ENCODE measurements around the gene DLG5. TPM values are rescaled to one million over a fixed set of nuclear protein-coding genes. Genes with fewer than 3 reads are reported as not detected.
"Not testable (repeated sequence)": the region's sequence is repeated elsewhere in the genome, so short reads cannot be mapped to it uniquely, and the experiment has no call there.

Gene DLG5
- total and polyA plus RNA-seq, 4 donors, result 6.6 to 33.2 (median 15.8) TPM

DNA sequence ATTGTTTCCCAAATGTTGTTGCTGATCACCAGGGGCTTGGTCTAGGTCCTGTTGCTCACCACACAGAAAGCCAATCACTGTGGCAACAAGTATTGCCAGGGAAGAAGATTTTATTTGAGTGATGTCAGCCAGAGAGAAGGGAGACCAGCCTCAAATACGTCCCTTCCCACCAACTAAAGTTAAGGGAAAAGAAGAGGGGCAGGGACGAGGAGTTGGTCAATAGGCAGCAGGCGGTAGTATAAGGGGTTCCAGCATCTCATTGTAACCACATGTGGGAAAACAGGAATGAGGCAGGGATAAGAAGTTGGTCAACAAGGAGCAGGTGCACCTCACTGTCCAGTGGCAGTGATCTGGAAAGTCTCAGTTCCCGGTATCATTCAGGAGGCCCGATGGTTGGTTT lies 150.1 kb downstream of the DLG5 start:
- Histone ChIP-seq H3K4me3 (no peak overlapping the region), H3K9ac (ENCODE audit: insufficient read depth in 1 of 2, low read length in 2 of 2) (no peak overlapping the region), H3K9me3 (ENCODE audit: control insufficient read depth in 4 of 4, insufficient read depth in 3 of 4, low read length in 3 of 4) (peaks cover 0 to 10% (median 4%) of the 10 kb centered on the region in 4 donors), H3K4me1 (ENCODE audit: control insufficient read depth in 5 of 5, insufficient read depth in 5 of 5, low read length in 5 of 5) (no peaks in the 10 kb centered on the region), H3K27ac (ENCODE audit: low read depth in 1 of 2, low read length in 1 of 2) (no peak overlapping the region), H3K27me3 (ENCODE audit: control insufficient read depth in 3 of 3, insufficient read depth in 3 of 3, low read length in 2 of 3) (no peaks in the 10 kb centered on the region), H3K36me3 (ENCODE audit: control insufficient read depth in 4 of 4, insufficient read depth in 4 of 4, low read length in 4 of 4) (peaks cover 0 to 5% (median 2%) of the 10 kb centered on the region in 4 donors)
- TF ChIP-seq, protein P1, sequence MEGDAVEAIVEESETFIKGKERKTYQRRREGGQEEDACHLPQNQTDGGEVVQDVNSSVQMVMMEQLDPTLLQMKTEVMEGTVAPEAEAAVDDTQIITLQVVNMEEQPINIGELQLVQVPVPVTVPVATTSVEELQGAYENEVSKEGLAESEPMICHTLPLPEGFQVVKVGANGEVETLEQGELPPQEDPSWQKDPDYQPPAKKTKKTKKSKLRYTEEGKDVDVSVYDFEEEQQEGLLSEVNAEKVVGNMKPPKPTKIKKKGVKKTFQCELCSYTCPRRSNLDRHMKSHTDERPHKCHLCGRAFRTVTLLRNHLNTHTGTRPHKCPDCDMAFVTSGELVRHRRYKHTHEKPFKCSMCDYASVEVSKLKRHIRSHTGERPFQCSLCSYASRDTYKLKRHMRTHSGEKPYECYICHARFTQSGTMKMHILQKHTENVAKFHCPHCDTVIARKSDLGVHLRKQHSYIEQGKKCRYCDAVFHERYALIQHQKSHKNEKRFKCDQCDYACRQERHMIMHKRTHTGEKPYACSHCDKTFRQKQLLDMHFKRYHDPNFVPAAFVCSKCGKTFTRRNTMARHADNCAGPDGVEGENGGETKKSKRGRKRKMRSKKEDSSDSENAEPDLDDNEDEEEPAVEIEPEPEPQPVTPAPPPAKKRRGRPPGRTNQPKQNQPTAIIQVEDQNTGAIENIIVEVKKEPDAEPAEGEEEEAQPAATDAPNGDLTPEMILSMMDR (IDR thresholded peaks at IDR 0.05; ENCODE audit: control extremely low read depth, extremely low read depth), result no peak
- ATAC-seq (ENCODE audit: insufficient read depth, low FRiP score) (no peak), DNase-seq (no peak)
- 88 to 97% methylated on average over 5 of the region's 5 CpGs for WGBS, 2 donors

DNA sequence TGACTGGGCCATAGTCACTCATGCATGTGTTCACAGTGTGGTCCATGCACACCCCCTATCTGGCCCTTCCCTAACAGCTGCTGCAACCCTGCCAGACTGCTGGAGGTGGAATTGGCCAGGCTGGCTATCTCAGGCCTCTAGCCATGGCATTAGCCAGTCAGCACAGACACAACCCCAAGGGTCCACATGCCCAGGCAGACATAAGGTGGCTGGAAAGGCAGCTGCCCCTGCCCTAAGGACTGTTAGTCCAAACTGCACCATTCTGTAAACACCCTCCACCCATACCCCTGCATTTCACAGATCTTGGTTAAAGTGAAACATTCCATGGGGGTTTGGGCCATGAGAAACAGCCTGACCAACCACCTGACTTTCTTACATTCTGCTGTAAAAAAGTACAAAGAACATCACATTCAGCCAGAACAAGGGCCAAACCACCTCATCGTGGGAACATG lies 151.6 kb downstream of the DLG5 start:
- Histone ChIP-seq H3K4me1 (ENCODE audit: control insufficient read depth in 5 of 5, insufficient read depth in 5 of 5, low read length in 5 of 5) (no peaks in the 10 kb centered on the region), H3K36me3 (ENCODE audit: control insufficient read depth in 4 of 4, insufficient read depth in 4 of 4, low read length in 4 of 4) (no peaks in the 10 kb centered on the region), H3K27me3 (ENCODE audit: control insufficient read depth in 3 of 3, insufficient read depth in 3 of 3, low read length in 2 of 3) (no peaks in the 10 kb centered on the region), H3K9ac (ENCODE audit: insufficient read depth in 1 of 2, low read length in 2 of 2) (no peak overlapping the region), H3K27ac (ENCODE audit: low read depth in 1 of 2, low read length in 1 of 2) (no peak overlapping the region), H3K9me3 (ENCODE audit: control insufficient read depth in 4 of 4, insufficient read depth in 3 of 4, low read length in 3 of 4) (peaks cover 0 to 8% (median 4%) of the 10 kb centered on the region in 4 donors), H3K4me3 (no peak overlapping the region)
- DNase-seq (no peak), ATAC-seq (ENCODE audit: insufficient read depth, low FRiP score) (no peak)
- WGBS, 2 donors, result 82 to 90% methylated on average over 1 of the region's 1 CpG
- TF ChIP-seq, protein P1 (IDR thresholded peaks at IDR 0.05; ENCODE audit: control extremely low read depth, extremely low read depth), result no peak

DNA sequence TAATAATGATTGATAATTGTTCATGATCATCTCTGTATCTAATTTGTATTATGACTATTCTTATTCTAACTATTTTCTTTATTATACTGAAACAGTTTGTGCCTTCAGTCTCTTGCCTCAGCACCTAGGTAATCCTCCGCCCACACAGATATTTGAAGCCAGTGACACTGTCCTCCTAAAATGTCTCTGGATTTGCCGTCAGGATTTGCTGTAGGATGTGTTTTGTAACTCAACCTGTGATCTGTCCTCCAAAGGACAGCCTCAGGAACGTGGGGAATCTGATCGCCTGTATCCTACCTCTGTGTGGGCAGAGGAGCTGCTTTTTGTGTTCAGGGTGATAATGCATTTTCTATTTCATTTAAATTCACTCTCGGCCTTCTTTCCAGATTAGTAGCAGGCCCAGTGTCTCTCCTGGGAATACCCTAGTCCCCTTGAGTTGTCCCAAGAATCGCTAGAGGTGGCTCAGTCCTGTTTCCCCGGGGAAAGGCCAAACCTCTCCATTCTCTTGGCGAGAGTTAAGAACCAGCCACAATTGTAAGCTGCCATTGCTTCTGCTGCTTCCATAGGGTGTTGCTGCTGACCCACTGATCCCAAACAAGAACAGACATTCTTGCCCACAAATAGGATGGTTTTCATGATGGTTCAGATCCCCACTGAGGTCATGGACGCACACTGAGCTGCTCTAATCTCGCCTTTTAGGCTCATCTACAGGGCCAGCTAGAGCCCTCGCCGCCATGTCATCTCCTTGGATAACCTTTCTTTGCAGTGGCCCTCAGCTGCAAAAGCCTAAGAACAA lies 152.7 kb downstream of the DLG5 start:
- Histone ChIP-seq H3K36me3 (ENCODE audit: control insufficient read depth in 4 of 4, insufficient read depth in 4 of 4, low read length in 4 of 4) (no peaks in the 10 kb centered on the region), H3K4me1 (ENCODE audit: control insufficient read depth in 5 of 5, insufficient read depth in 5 of 5, low read length in 5 of 5) (no peaks in the 10 kb centered on the region), H3K27ac (ENCODE audit: low read depth in 1 of 2, low read length in 1 of 2) (no peak overlapping the region), H3K9me3 (ENCODE audit: control insufficient read depth in 4 of 4, insufficient read depth in 3 of 4, low read length in 3 of 4) (peaks cover 0 to 8% (median 4%) of the 10 kb centered on the region in 4 donors), H3K27me3 (ENCODE audit: control insufficient read depth in 3 of 3, insufficient read depth in 3 of 3, low read length in 2 of 3) (no peaks in the 10 kb centered on the region), H3K4me3 (no peak overlapping the region), H3K9ac (ENCODE audit: insufficient read depth in 1 of 2, low read length in 2 of 2) (no peak overlapping the region)
- TF ChIP-seq, protein P1 (IDR thresholded peaks at IDR 0.05; ENCODE audit: control extremely low read depth, extremely low read depth), result no peak
- DNase-seq (no peak), ATAC-seq (ENCODE audit: insufficient read depth, low FRiP score) (no peak)
- WGBS, 2 donors, result 89 to 96% methylated on average over 12 of the region's 12 CpGs

DNA sequence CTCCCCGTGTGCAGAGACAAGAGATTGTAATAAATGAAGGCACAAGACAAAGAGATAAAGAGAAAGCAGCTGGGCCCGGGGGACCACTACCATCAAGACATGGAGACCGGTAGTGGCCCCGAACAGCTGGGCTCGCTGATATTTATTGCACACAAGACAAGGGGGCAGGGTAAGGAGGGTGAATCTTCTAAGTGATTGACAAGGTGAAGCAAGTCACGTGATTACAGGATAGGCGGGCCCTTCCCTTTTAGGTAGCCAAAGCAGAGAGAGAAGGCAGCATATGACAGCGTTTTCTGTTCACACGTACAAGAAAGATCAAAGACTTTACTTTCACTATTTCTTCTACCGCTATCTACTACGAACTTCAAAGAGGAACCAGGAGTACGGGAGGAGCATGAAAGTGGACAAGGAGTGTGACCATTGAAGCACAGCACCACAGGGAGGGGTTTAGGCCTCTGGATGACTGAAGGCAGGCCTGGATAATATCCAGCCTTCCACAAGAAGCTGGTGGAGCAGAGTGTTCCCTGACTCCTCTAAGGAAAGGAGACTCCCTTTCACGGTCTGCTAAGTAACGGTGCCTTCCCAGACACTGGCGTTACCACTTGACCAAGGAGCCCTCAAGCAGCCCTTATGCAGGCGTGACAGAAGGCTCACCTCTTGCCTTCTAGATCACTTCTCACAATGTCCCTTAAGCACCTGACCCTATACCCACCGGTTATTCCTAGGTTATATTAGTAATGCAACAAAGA lies 153.5 kb downstream of the DLG5 start:
- not testable (repeated sequence) for H3K36me3 ChIP-seq (ENCODE audit: control insufficient read depth in 4 of 4, insufficient read depth in 4 of 4, low read length in 4 of 4); H3K27ac ChIP-seq (ENCODE audit: low read depth in 1 of 2, low read length in 1 of 2); H3K9me3 ChIP-seq (ENCODE audit: control insufficient read depth in 4 of 4, insufficient read depth in 3 of 4, low read length in 3 of 4); H3K9ac ChIP-seq (ENCODE audit: insufficient read depth in 1 of 2, low read length in 2 of 2); H3K27me3 ChIP-seq (ENCODE audit: control insufficient read depth in 3 of 3, insufficient read depth in 3 of 3, low read length in 2 of 3); DNase-seq; ATAC-seq (ENCODE audit: insufficient read depth, low FRiP score); H3K4me1 ChIP-seq (ENCODE audit: control insufficient read depth in 5 of 5, insufficient read depth in 5 of 5, low read length in 5 of 5); H3K4me3 ChIP-seq
- 73 to 89% methylated on average over 17 of the region's 17 CpGs for WGBS, 2 donors
